Erythroblast (primary cell): ENCODE data around the gene CSNK2A3.

Experiments used
- GATA1 ChIP-seq: IDR thresholded peaks from 2 replicates; pipeline ENCODE4 v1.6.1; 2011; ENCODE audit warnings: low read depth, mild to moderate bottlenecking, control low read depth, low read length, moderate library complexity
- POLR2A ChIP-seq: IDR thresholded peaks from 2 replicates; pipeline ENCODE4 v1.6.1; 2011; ENCODE audit warnings: mild to moderate bottlenecking, low read length

DNA sequence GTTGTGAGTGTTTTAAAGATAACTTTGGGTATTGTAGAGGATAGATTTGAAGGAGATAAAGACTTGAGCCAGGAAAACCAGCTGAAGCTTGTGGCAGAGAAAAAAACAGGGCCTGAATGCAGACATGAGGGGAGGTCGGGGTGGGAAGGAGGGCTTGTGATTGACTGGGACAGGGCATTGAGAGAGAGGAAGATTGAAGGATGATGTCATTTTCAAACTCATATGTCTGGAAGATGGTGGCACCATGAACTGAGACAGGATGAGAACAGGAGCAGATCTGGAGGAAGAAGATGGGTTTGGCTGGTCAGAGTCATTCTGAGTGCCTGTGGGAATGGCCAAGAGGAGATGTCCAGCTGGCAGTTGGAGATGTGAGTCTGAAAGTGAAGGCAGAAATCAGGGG lies 14.7 kb downstream of the CSNK2A3 start:
- TF ChIP-seq POLR2A = no peak
- no peak for TF ChIP-seq GATA1
